SK-N-SH (cell line): Measurements from ENCODE around the gene ACSF3. TPM values are rescaled to one million over a fixed set of nuclear protein-coding genes. Genes with fewer than 3 reads are reported as not detected.

Source experiments
- CTCF ChIA-PET: fragments of 300-600, 350-600 bp; formaldehyde crosslinking; extraction: SDS; loops from one replicate; lab custom pipeline; 2021; lab: Yijun Ruan, JAX
- POLR2A ChIA-PET: fragments of 350-600 bp; sonication (Branson Sonifier 250); formaldehyde crosslinking; extraction: SDS; loops from one replicate; lab custom pipeline; 2020; ENCODE audit warnings: antibody characterized with exemption, inconsistent platforms; lab: Yijun Ruan, JAX
- DNase-seq: peaks from one replicate; pipeline ENCODE4 v3.0.0; 2012
- H2AFZ ChIP-seq: fragments of 200-600 bp; sonication (generic); 2 replicates; pipeline ENCODE4 v1.8.1; 2016; ENCODE audit warnings: antibody characterized with exemption, mild to moderate bottlenecking, low read depth
- H3F3A ChIP-seq: fragments of 200-600 bp; sonication (generic); replicated peaks from 2 replicates; pipeline ENCODE3; 2016; ENCODE audit warnings: antibody characterized with exemption, mild to moderate bottlenecking; ENCODE audit not compliant: insufficient read depth
- H3K27ac ChIP-seq, 2 experiments: fragments of 200-500 bp in 1 of 2; fragments of 200-600 bp in 1 of 2; sonication (Bioruptor generic) in 1 of 2; sonication (generic), shearing (Covaris generic) in 1 of 2; 2 replicates each; pipeline versions ENCODE4 v1.5.1 to v1.6.1; 2014 to 2016; ENCODE audit warnings: low read depth in 2 of 2, inconsistent platforms in 1 of 2, low read length in 1 of 2, mild to moderate bottlenecking in 1 of 2, mixed read lengths in 1 of 2
- H3K27me3 ChIP-seq: fragments of 200-600 bp; sonication (generic), shearing (Covaris generic); 2 replicates; pipeline ENCODE4 v1.6.1; 2016; ENCODE audit warnings: mixed run types; ENCODE audit not compliant: insufficient read depth
- H3K36me3 ChIP-seq, 2 experiments: fragments of 200-500 bp in 1 of 2; fragments of 200-600 bp in 1 of 2; sonication (Bioruptor generic) in 1 of 2; sonication (generic) in 1 of 2; replicated peaks in 1 of 2; 2 replicates each; pipeline versions ENCODE3 to v1.5.1; 2014 to 2016; ENCODE audit warnings: low read length in 1 of 2, mild to moderate bottlenecking in 1 of 2; ENCODE audit not compliant: insufficient read depth in 2 of 2, control insufficient read depth in 1 of 2
- H3K4me1 ChIP-seq, 2 experiments: fragments of 200-500 bp in 1 of 2; fragments of 200-600 bp in 1 of 2; sonication (Bioruptor generic) in 1 of 2; sonication (generic), shearing (Covaris generic) in 1 of 2; 2 replicates each; pipeline versions ENCODE4 v1.5.1 to v1.6.1; 2014 to 2016; ENCODE audit warnings: low read depth in 1 of 2, low read length in 1 of 2, mixed run types in 1 of 2; ENCODE audit not compliant: insufficient read depth in 2 of 2, control insufficient read depth in 1 of 2
- H3K4me2 ChIP-seq: fragments of 200-600 bp; sonication (generic), shearing (Covaris generic); 2 replicates; pipeline ENCODE4 v1.6.1; 2017; ENCODE audit warnings: mixed run types
- H3K4me3 ChIP-seq, 2 experiments: fragments of 200-500 bp in 1 of 2; fragments of 200-600 bp in 1 of 2; sonication (Bioruptor generic) in 1 of 2; sonication (generic), shearing (Covaris generic) in 1 of 2; 2 replicates each; pipeline versions ENCODE4 v1.5.1 to v1.8.1; 2014 to 2016; ENCODE audit warnings: low read depth in 2 of 2, inconsistent platforms in 1 of 2, low read length in 1 of 2, mild to moderate bottlenecking in 1 of 2, mixed read lengths in 1 of 2, moderate library complexity in 1 of 2
- H3K79me2 ChIP-seq: fragments of 200-600 bp; sonication (generic); 2 replicates; pipeline ENCODE4 v1.8.1; 2017; ENCODE audit warnings: mild to moderate bottlenecking; ENCODE audit not compliant: insufficient read depth
- H3K9ac ChIP-seq: fragments of 200-600 bp; sonication (generic); 2 replicates; pipeline ENCODE4 v1.6.1; 2017; ENCODE audit warnings: mixed run types
- H3K9me2 ChIP-seq: fragments of 200-600 bp; sonication (generic); 2 replicates; pipeline ENCODE4 v1.6.1; 2017; ENCODE audit warnings: mixed run types
- H3K9me3 ChIP-seq: fragments of 200-600 bp; sonication (generic); 2 replicates; pipeline ENCODE4 v1.6.1; 2017; ENCODE audit warnings: mixed run types, mild to moderate bottlenecking, moderate library complexity
- H4K20me1 ChIP-seq: fragments of 200-600 bp; sonication (generic); 2 replicates; pipeline ENCODE4 v1.6.1; 2017; ENCODE audit warnings: mild to moderate bottlenecking, mixed run types; ENCODE audit not compliant: insufficient read depth
- ELF1 ChIP-seq: IDR thresholded peaks from 2 replicates; pipeline ENCODE4 v1.4.0; 2012
- FOSL2 ChIP-seq: IDR thresholded peaks from 2 replicates; pipeline ENCODE4 v1.4.0; 2012; ENCODE audit warnings: low read depth, mild to moderate bottlenecking, moderate library complexity, borderline replicate concordance
- FOXJ3 ChIP-seq: sonication (generic); formaldehyde crosslinking; IDR thresholded peaks from 2 replicates; pipeline ENCODE4 v1.5.1; 2020; ENCODE audit warnings: mild to moderate bottlenecking, missing genetic modification reagents
- FOXM1 ChIP-seq: IDR thresholded peaks from 2 replicates; pipeline ENCODE4 v1.4.0; 2012; ENCODE audit warnings: low read depth, mild to moderate bottlenecking
- JUND ChIP-seq: IDR thresholded peaks from 2 replicates; pipeline ENCODE4 v1.4.0; 2012
- MEF2A ChIP-seq: IDR thresholded peaks from 2 replicates; pipeline ENCODE4 v1.4.0; 2012; ENCODE audit warnings: low read depth, borderline replicate concordance
- POLR2AphosphoS5 ChIP-seq: IDR thresholded peaks from 2 replicates; pipeline ENCODE4 v1.6.1; 2012; ENCODE audit warnings: low read depth, low read length
- RAD21 ChIP-seq: IDR thresholded peaks from 2 replicates; pipeline ENCODE4 v1.6.1; 2012; ENCODE audit warnings: mild to moderate bottlenecking, low read length
- RCOR1 ChIP-seq: fragments of 150-350 bp; IDR thresholded peaks from 2 replicates; pipeline ENCODE4 v1.6.1; 2017; ENCODE audit warnings: antibody characterized with exemption, low read length
- RXRA ChIP-seq: IDR thresholded peaks from 2 replicates; pipeline ENCODE4 v1.4.0; 2012; ENCODE audit warnings: low read depth, mild to moderate bottlenecking, borderline replicate concordance
- SIN3A ChIP-seq: IDR thresholded peaks from 2 replicates; pipeline ENCODE4 v1.6.1; 2012; ENCODE audit warnings: low read depth, mild to moderate bottlenecking, low read length, moderate library complexity, borderline replicate concordance
- SMC3 ChIP-seq: IDR thresholded peaks from 2 replicates; pipeline ENCODE4 v1.6.1; 2012; ENCODE audit warnings: low read depth, low read length, improper control_type of control experiment
- TCF12 ChIP-seq: IDR thresholded peaks from 2 replicates; pipeline ENCODE4 v1.4.0; 2012
- TEAD4 ChIP-seq: IDR thresholded peaks from 2 replicates; pipeline ENCODE4 v1.4.0; 2012; ENCODE audit warnings: mild to moderate bottlenecking, borderline replicate concordance; ENCODE audit not compliant: insufficient read depth
- YY1 ChIP-seq: IDR thresholded peaks from 2 replicates; pipeline ENCODE4 v1.4.0; 2012; ENCODE audit warnings: low read depth, mild to moderate bottlenecking
- WGBS: methylation state at CpG from one replicate; pipeline ENCODE4 v1.1.6; 2017; ENCODE audit warnings: low lambda C conversion rate; 5-methylcytosine and 5-hydroxymethylcytosine counted together
- polyA plus RNA-seq, 3 experiments: library from polyadenylated mRNA; depleted of rRNA; stranded (reverse); fragments of >200 nt; gene quantifications; 2 replicates each; pipeline ENCODE4 v1.2.3, GENCODE V29; 2012
- TF ChIP-seq, protein P1 (sequence below): IDR thresholded peaks from 2 replicates; pipeline ENCODE4 v1.4.0; 2012; ENCODE audit warnings: low read depth
- TF ChIP-seq, protein P2 (sequence below): IDR thresholded peaks from 2 replicates; pipeline ENCODE4 v1.4.0; 2012; ENCODE audit warnings: low read depth, borderline replicate concordance
- TF ChIP-seq, protein P3 (sequence below): IDR thresholded peaks from 2 replicates; pipeline ENCODE4 v1.6.1; 2012; ENCODE audit warnings: mild to moderate bottlenecking, low read depth, low read length, moderate library complexity
- TF ChIP-seq, protein P4 (sequence below): fragments of 150-350 bp; IDR thresholded peaks from 2 replicates; pipeline ENCODE4 v1.6.1; 2016; ENCODE audit warnings: mild to moderate bottlenecking, low read depth, low read length
- TF ChIP-seq, protein P5 (sequence below): IDR thresholded peaks from 2 replicates; pipeline ENCODE4; 2012

ACSF3 gene
- polyA plus RNA-seq, 1 of the 3 experiments (the other 2 are of a cell fraction), result 18.8 TPM

DNA sequence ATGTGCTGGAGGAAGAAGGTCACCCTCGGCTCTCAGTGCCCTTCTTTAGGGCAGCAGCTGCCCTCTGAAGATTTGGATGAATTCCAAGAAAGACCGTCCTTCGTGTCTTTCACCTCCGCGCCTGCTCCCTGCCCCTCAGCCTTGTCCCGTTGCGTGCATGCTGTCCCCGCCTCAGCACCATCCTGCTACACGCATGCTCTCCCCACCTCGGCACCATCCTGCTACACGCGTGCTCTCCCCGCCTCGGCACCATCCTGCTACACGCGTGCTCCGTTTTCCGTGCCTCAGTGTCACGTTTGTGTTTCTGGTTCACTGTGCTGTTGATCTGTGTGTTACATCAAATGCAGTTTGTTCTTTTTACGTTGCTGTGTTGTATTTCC, 13.5 kb downstream of the ACSF3 start:
- H3K27me3 ChIP-seq, result no peaks in the 10 kb centered on the region
- no peaks in the 10 kb centered on the region for H3K9me3 ChIP-seq
- no peak overlapping the region for H3K9ac ChIP-seq
- no peaks in the 10 kb centered on the region for H3K9me2 ChIP-seq
- H2AFZ ChIP-seq, result no peak overlapping the region
- no peaks in the 10 kb centered on the region for H3F3A ChIP-seq
- no peak overlapping the region for H3K4me2 ChIP-seq
- no peaks in the 10 kb centered on the region for H4K20me1 ChIP-seq
- TF ChIP-seq TEAD4, result no peak
- no peak for TF ChIP-seq RXRA
- no peak for TF ChIP-seq FOXJ3 (CRISPR knock-in tag)
- TF ChIP-seq, protein P1, sequence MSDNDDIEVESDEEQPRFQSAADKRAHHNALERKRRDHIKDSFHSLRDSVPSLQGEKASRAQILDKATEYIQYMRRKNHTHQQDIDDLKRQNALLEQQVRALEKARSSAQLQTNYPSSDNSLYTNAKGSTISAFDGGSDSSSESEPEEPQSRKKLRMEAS, result no peak
- TF ChIP-seq, protein P2, sequence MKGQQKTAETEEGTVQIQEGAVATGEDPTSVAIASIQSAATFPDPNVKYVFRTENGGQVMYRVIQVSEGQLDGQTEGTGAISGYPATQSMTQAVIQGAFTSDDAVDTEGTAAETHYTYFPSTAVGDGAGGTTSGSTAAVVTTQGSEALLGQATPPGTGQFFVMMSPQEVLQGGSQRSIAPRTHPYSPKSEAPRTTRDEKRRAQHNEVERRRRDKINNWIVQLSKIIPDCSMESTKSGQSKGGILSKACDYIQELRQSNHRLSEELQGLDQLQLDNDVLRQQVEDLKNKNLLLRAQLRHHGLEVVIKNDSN, result no peak
- TF ChIP-seq FOSL2, result no peak
- no peak for TF ChIP-seq RAD21
- TF ChIP-seq, protein P3, sequence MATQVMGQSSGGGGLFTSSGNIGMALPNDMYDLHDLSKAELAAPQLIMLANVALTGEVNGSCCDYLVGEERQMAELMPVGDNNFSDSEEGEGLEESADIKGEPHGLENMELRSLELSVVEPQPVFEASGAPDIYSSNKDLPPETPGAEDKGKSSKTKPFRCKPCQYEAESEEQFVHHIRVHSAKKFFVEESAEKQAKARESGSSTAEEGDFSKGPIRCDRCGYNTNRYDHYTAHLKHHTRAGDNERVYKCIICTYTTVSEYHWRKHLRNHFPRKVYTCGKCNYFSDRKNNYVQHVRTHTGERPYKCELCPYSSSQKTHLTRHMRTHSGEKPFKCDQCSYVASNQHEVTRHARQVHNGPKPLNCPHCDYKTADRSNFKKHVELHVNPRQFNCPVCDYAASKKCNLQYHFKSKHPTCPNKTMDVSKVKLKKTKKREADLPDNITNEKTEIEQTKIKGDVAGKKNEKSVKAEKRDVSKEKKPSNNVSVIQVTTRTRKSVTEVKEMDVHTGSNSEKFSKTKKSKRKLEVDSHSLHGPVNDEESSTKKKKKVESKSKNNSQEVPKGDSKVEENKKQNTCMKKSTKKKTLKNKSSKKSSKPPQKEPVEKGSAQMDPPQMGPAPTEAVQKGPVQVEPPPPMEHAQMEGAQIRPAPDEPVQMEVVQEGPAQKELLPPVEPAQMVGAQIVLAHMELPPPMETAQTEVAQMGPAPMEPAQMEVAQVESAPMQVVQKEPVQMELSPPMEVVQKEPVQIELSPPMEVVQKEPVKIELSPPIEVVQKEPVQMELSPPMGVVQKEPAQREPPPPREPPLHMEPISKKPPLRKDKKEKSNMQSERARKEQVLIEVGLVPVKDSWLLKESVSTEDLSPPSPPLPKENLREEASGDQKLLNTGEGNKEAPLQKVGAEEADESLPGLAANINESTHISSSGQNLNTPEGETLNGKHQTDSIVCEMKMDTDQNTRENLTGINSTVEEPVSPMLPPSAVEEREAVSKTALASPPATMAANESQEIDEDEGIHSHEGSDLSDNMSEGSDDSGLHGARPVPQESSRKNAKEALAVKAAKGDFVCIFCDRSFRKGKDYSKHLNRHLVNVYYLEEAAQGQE, result no peak
- TF ChIP-seq SMC3, result no peak
- no peak for TF ChIP-seq FOXM1
- TF ChIP-seq, protein P4, sequence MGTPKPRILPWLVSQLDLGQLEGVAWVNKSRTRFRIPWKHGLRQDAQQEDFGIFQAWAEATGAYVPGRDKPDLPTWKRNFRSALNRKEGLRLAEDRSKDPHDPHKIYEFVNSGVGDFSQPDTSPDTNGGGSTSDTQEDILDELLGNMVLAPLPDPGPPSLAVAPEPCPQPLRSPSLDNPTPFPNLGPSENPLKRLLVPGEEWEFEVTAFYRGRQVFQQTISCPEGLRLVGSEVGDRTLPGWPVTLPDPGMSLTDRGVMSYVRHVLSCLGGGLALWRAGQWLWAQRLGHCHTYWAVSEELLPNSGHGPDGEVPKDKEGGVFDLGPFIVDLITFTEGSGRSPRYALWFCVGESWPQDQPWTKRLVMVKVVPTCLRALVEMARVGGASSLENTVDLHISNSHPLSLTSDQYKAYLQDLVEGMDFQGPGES, result no peak
- TF ChIP-seq POLR2AphosphoS5, result no peak
- ChIA-PET POLR2A (no interaction called here), CTCF (no interaction called here)
- 94% methylated on average over 20 of the region's 20 CpGs for WGBS
- no peaks in the 10 kb centered on the region for H3K4me1 ChIP-seq
- no peak overlapping the region for H3K27ac ChIP-seq
- H3K4me3 ChIP-seq, result no peak overlapping the region
- no peaks in the 10 kb centered on the region for H3K79me2 ChIP-seq
- H3K36me3 ChIP-seq, result peaks cover 0 to 52% of the 10 kb centered on the region in 2 experiments
- no peak for DNase-seq

DNA sequence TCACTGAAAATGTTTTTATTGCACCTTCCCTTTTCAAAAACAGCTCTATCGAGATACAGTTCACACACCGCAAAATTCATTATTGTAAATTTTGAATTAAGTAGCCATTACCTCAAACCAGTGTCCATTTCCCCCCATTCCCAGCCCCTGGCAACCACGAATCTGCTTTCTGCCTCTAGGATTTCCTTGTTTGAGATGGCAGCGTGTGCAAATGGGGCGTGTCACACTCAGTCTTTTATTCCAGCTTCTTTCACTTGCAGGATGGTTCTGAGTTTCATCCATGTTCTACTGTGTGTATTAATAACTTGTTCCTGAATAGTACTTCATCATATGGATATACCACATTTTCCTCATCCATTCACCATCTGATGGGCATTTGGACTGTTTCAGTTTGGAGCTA, 14.8 kb downstream of the ACSF3 start:
- H4K20me1 ChIP-seq, result no peaks in the 10 kb centered on the region
- no peak overlapping the region for H3K4me2 ChIP-seq
- no peak overlapping the region for H3K27ac ChIP-seq
- ChIA-PET POLR2A (no interaction called here), CTCF (interaction anchor here (0.6 to 1.5 kb wide), 2 partner anchors 59 to 351 kb away, joined by 4 read pairs; no protein-coding TSS in a partner anchor)
- H3K79me2 ChIP-seq, result no peaks in the 10 kb centered on the region
- no peak overlapping the region for H3K4me3 ChIP-seq
- no peaks in the 10 kb centered on the region for H3K4me1 ChIP-seq
- peaks cover 0 to 46% of the 10 kb centered on the region in 2 experiments for H3K36me3 ChIP-seq
- H3K9me3 ChIP-seq, result no peaks in the 10 kb centered on the region
- no peak overlapping the region for H2AFZ ChIP-seq
- no peak for DNase-seq
- no peaks in the 10 kb centered on the region for H3F3A ChIP-seq
- H3K9me2 ChIP-seq, result no peaks in the 10 kb centered on the region
- no peaks in the 10 kb centered on the region for H3K27me3 ChIP-seq
- WGBS, result 97% methylated on average over 5 of the region's 5 CpGs
- H3K9ac ChIP-seq, result no peak overlapping the region
- TF ChIP-seq SIN3A, result no peak
- TF ChIP-seq, protein P4, result no peak
- TF ChIP-seq JUND, result no peak
- TF ChIP-seq, protein P5, sequence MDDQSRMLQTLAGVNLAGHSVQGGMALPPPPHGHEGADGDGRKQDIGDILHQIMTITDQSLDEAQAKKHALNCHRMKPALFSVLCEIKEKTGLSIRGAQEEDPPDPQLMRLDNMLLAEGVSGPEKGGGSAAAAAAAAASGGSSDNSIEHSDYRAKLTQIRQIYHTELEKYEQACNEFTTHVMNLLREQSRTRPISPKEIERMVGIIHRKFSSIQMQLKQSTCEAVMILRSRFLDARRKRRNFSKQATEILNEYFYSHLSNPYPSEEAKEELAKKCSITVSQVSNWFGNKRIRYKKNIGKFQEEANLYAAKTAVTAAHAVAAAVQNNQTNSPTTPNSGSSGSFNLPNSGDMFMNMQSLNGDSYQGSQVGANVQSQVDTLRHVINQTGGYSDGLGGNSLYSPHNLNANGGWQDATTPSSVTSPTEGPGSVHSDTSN, result no peak
- TF ChIP-seq POLR2AphosphoS5, result no peak
- no peak for TF ChIP-seq RCOR1
- TF ChIP-seq ELF1, result no peak
- no peak for TF ChIP-seq YY1
- TF ChIP-seq, protein P2, result no peak
- TF ChIP-seq MEF2A, result no peak
- no peak for TF ChIP-seq TCF12
